Measurements from ENCODE around the gene NUDT2. TPM values are rescaled to one million over a fixed set of nuclear protein-coding genes. Genes with fewer than 3 reads are reported as not detected.
"Not testable (repeated sequence)": the region's sequence is repeated elsewhere in the genome, so short reads cannot be mapped to it uniquely, and the experiment has no call there.

NUDT2 gene
- polyA plus RNA-seq, 1 of the 3 experiments (the other 2 are of a cell fraction), result 47.8 TPM

- TF ChIP-seq, protein P1, sequence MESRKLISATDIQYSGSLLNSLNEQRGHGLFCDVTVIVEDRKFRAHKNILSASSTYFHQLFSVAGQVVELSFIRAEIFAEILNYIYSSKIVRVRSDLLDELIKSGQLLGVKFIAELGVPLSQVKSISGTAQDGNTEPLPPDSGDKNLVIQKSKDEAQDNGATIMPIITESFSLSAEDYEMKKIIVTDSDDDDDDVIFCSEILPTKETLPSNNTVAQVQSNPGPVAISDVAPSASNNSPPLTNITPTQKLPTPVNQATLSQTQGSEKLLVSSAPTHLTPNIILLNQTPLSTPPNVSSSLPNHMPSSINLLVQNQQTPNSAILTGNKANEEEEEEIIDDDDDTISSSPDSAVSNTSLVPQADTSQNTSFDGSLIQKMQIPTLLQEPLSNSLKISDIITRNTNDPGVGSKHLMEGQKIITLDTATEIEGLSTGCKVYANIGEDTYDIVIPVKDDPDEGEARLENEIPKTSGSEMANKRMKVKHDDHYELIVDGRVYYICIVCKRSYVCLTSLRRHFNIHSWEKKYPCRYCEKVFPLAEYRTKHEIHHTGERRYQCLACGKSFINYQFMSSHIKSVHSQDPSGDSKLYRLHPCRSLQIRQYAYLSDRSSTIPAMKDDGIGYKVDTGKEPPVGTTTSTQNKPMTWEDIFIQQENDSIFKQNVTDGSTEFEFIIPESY (IDR thresholded peaks at IDR 0.05; ENCODE audit: borderline replicate concordance, low read depth), result no peak
- no peak for TF ChIP-seq RAD21 (IDR thresholded peaks at IDR 0.05; ENCODE audit: low read length)
- TF ChIP-seq EP300 (IDR thresholded peaks at IDR 0.05; ENCODE audit: borderline replicate concordance in 1 of 2, low read depth in 1 of 2, low read length in 1 of 2), result no peak
- no peak for TF ChIP-seq CTCF (IDR thresholded peaks at IDR 0.05)
Observed at GRCh38 chr9:34366365-34366764, 37.0 kb downstream of the NUDT2 start (continued).

DNA sequence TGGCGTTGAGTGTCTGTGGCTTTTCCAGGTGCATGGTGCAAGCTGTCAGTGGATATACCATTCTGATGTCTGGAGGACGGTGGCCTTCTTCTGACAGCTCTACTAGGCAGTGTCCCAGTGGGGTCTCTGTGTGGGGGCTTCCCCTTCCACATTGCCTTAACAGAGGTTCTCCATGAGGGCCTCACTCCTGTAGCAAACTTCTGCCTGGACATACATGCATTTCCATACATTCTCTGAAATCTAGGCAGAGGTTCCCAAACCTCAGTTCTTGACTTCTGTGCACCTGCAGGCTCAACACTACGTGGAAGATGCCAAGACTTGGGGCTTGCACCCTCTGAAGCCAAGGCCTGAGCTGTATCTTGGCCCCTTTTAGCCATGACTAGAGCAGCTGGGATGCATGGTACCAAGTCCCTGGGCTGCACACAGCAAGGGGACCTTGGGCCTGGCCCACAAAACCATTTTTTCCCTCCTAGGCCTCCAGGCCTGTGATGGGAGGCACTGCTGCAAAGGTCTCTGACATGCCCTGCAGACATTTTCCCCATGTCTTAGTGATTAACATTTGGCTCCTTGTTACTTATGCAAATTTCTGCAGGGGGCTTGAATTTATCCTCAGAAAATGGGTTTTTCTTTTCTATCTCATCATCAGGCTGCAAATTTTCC, 38.5 kb downstream of the NUDT2 start:
- 23% methylated on average over 1 of the region's 3 CpGs for whole genome bisulfite sequencing (ENCODE audit: low lambda C conversion rate)

GRCh38 chr9:34368796-34369195, 39.4 kb downstream of the NUDT2 start:
- H3K9ac ChIP-seq, result not testable (repeated sequence)
- CTCF ChIA-PET, result interaction anchor here (0.6 to 1.5 kb wide), 2 partner anchors 184 to 222 kb away, joined by 3 to 5 read pairs; no protein-coding TSS in a partner anchor
- WGBS (ENCODE audit: low lambda C conversion rate), result 88% methylated on average over 5 of the region's 5 CpGs

More for the DNA sequence above, 38.5 kb downstream of the NUDT2 start:
- H3K36me3 ChIP-seq (replicated peaks in 1 of 2; ENCODE audit: control insufficient read depth in 1 of 2, insufficient read depth in 2 of 2, low read length in 1 of 2); H3K27ac ChIP-seq (ENCODE audit: low read depth in 2 of 2, low read length in 1 of 2); H3K27me3 ChIP-seq (ENCODE audit: insufficient read depth); H3K9me2 ChIP-seq; H3F3A ChIP-seq (replicated peaks; ENCODE audit: insufficient read depth); H3K4me3 ChIP-seq (ENCODE audit: low read depth in 2 of 2, low read length in 1 of 2); POLR2A ChIA-PET; H4K20me1 ChIP-seq (ENCODE audit: insufficient read depth); H3K79me2 ChIP-seq (ENCODE audit: insufficient read depth); H3K4me1 ChIP-seq (ENCODE audit: control insufficient read depth in 1 of 2, insufficient read depth in 2 of 2, low read depth in 1 of 2, low read length in 1 of 2); H2AFZ ChIP-seq (ENCODE audit: low read depth); DNase-seq; H3K9ac ChIP-seq; H3K4me2 ChIP-seq; H3K9me3 ChIP-seq: not testable (repeated sequence)
- CTCF ChIA-PET, result interaction anchor here (0.9 kb wide), 1 partner anchor 236 kb away, joined by 3 read pairs; no protein-coding TSS in a partner anchor

More at GRCh38 chr9:34368796-34369195, 39.4 kb downstream of the NUDT2 start:
- H3K4me3 ChIP-seq (ENCODE audit: low read depth in 2 of 2, low read length in 1 of 2); H2AFZ ChIP-seq (ENCODE audit: low read depth); POLR2A ChIA-PET; DNase-seq; H3K9me3 ChIP-seq; H3K9me2 ChIP-seq; H3K4me2 ChIP-seq; H4K20me1 ChIP-seq (ENCODE audit: insufficient read depth); H3F3A ChIP-seq (replicated peaks; ENCODE audit: insufficient read depth); H3K79me2 ChIP-seq (ENCODE audit: insufficient read depth); H3K27me3 ChIP-seq (ENCODE audit: insufficient read depth); H3K27ac ChIP-seq (ENCODE audit: low read depth in 2 of 2, low read length in 1 of 2); H3K36me3 ChIP-seq (replicated peaks in 1 of 2; ENCODE audit: control insufficient read depth in 1 of 2, insufficient read depth in 2 of 2, low read length in 1 of 2): not testable (repeated sequence)
- peaks cover 0 to 13% of the 10 kb centered on the region in 2 experiments; a peak in 2 of 4 replicates for H3K4me1 ChIP-seq (ENCODE audit: control insufficient read depth in 1 of 2, insufficient read depth in 2 of 2, low read depth in 1 of 2, low read length in 1 of 2)
